Mucosa of rectum (tissue), 2 donors: ENCODE measurements around the gene TLR10.

Experiments used
- H3K27ac ChIP-seq, 2 donors: one replicate each; pipeline ENCODE4 v1.7.0; 2013; ENCODE audit warnings: inconsistent platforms in 2 of 2, low read depth in 2 of 2, low read length in 2 of 2
- H3K27me3 ChIP-seq, 2 donors: one replicate each; pipeline ENCODE4 v1.7.0; 2013; ENCODE audit warnings: low read length in 2 of 2; ENCODE audit not compliant: control insufficient read depth in 2 of 2, insufficient read depth in 2 of 2
- H3K36me3 ChIP-seq, 2 donors: one replicate each; pipeline ENCODE4 v1.7.0; 2013; ENCODE audit warnings: low read length in 2 of 2; ENCODE audit not compliant: control insufficient read depth in 2 of 2, insufficient read depth in 2 of 2
- H3K4me1 ChIP-seq, 2 donors: one replicate each; pipeline ENCODE4 v1.7.0; 2013; ENCODE audit warnings: low read length in 2 of 2, mild to moderate bottlenecking in 1 of 2; ENCODE audit not compliant: control insufficient read depth in 2 of 2, insufficient read depth in 2 of 2
- H3K4me3 ChIP-seq, 2 donors: one replicate each; pipeline ENCODE4 v1.7.0; 2013; ENCODE audit warnings: low read length in 2 of 2
- H3K9ac ChIP-seq, 2 donors: one replicate each; pipeline ENCODE4 v1.7.0; 2013; ENCODE audit warnings: low read length in 2 of 2, low read depth in 1 of 2, mild to moderate bottlenecking in 1 of 2
- H3K9me3 ChIP-seq, 2 donors: one replicate each; pipeline ENCODE4 v1.7.0; 2013; ENCODE audit warnings: low read length in 2 of 2; ENCODE audit not compliant: control insufficient read depth in 2 of 2
- donor health status: healthy.
- donor health status: Normal muscosa, but diverticular disease.

Gene TLR10

GRCh38 chr4:38802561-38803355, 20.0 kb upstream of the TLR10 start:
- H3K4me3 ChIP-seq = peak overlapping the region; percentile 10 to 77
- no peaks in the 10 kb centered on the region for H3K27me3 ChIP-seq
- no peak overlapping the region for H3K9ac ChIP-seq
- H3K27ac ChIP-seq = no peak overlapping the region
- peaks cover 3 to 10% of the 10 kb centered on the region in 2 donors for H3K36me3 ChIP-seq
- H3K4me1 ChIP-seq = peaks cover 6 to 14% of the 10 kb centered on the region in 2 donors
- peaks cover 0 to 2% of the 10 kb centered on the region in 2 donors for H3K9me3 ChIP-seq

DNA sequence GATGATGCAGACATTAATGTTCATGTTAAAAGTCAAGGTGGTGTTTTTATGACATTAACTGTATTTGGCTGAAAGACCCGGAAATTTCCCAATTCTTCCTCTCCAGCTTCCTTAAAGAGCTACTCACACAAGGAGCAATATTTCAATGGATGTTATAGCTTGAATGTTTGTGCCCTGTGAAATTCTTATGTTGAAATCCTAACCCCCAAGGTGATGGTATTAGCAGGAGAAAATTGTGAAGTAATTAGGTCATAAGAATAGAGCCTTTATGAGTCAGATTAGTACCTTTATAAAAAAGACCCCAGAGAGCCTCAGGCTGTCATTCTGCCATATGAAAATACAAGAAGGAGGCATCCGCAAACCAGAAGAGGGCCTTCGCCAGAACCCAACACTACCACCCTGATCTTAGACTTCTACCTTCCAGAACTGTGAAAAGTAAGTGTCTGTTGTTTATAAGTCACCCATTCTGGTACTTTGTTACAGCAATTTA, 18.2 kb upstream of the TLR10 start:
- H3K9ac ChIP-seq = no peak overlapping the region
- H3K27me3 ChIP-seq = no peaks in the 10 kb centered on the region
- H3K36me3 ChIP-seq = peaks cover 3 to 10% of the 10 kb centered on the region in 2 donors
- H3K4me1 ChIP-seq = peaks cover 6 to 14% of the 10 kb centered on the region in 2 donors
- no peak overlapping the region for H3K27ac ChIP-seq
- no peak overlapping the region for H3K4me3 ChIP-seq
- H3K9me3 ChIP-seq = peaks cover 0 to 2% of the 10 kb centered on the region in 2 donors

DNA sequence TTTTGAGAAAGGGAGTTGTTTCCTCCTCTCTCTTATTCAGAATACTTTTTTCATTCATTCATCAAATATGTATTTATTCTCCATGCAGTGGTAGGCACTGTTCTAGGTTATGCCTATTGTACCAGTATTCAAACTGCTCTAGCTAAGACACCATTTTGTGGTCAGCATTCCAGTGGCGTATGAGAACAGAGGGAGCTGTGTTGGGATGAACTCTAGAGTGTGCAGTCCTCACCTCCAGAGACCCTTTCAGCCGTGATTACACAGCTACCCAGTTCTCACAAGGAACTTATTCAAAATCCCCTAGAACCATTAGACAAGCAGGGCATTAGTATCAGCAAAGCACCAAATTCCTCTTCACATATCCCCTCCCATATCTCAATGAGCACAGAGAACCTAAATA, 17.6 kb upstream of the TLR10 start:
- Histone ChIP-seq H3K4me3 (no peak overlapping the region), H3K27ac (no peak overlapping the region), H3K27me3 (no peaks in the 10 kb centered on the region)

GRCh38 chr4:38795087-38795486, 12.3 kb upstream of the TLR10 start:
- Histone ChIP-seq H3K9ac (no peak overlapping the region), H3K27ac (no peak overlapping the region), H3K36me3 (peaks cover 3 to 7% of the 10 kb centered on the region in 2 donors), H3K4me1 (no peaks in the 10 kb centered on the region), H3K4me3 (no peak overlapping the region), H3K9me3 (no peaks in the 10 kb centered on the region), H3K27me3 (no peaks in the 10 kb centered on the region)

More for the DNA sequence above, 17.6 kb upstream of the TLR10 start:
- Histone ChIP-seq H3K9ac (no peak overlapping the region), H3K9me3 (peaks cover 0 to 2% of the 10 kb centered on the region in 2 donors), H3K4me1 (peaks cover 6 to 11% of the 10 kb centered on the region in 2 donors), H3K36me3 (peaks cover 3 to 10% of the 10 kb centered on the region in 2 donors)

GRCh38 chr4:38794051-38794450, 11.3 kb upstream of the TLR10 start:
- Histone ChIP-seq H3K4me3 (no peak overlapping the region), H3K27ac (no peak overlapping the region), H3K36me3 (peaks cover under 1 to 1% of the 10 kb centered on the region in 2 donors), H3K27me3 (no peaks in the 10 kb centered on the region), H3K4me1 (no peaks in the 10 kb centered on the region), H3K9ac (no peak overlapping the region), H3K9me3 (no peaks in the 10 kb centered on the region)

DNA sequence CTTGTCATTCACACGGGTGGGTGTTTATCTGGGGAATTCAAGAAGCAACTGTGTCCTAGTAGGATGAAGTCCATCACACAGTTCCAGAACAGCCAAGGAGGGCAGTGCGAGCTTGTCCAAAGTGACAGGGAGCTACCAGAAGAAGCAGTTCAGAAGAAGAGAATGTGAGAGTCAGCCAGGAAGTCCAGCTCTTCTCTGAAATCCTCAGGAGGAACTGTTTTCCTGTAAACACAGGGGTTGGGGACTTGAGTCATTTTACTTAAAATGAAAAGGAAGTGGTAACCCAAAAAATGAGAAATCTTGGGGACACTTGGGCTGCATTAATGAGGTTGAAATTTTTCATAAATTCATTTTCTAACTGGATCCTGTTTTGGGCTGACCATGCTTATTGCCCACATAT, 8.2 kb upstream of the TLR10 start:
- Histone ChIP-seq H3K27me3 (no peaks in the 10 kb centered on the region), H3K27ac (no peak overlapping the region), H3K36me3 (no peaks in the 10 kb centered on the region), H3K4me1 (no peaks in the 10 kb centered on the region), H3K9me3 (no peaks in the 10 kb centered on the region), H3K4me3 (no peak overlapping the region), H3K9ac (no peak overlapping the region)

- H3K27ac ChIP-seq = no peak overlapping the region
- no peaks in the 10 kb centered on the region for H3K4me1 ChIP-seq
- H3K9ac ChIP-seq = no peak overlapping the region
- no peaks in the 10 kb centered on the region for H3K27me3 ChIP-seq
- H3K9me3 ChIP-seq = no peaks in the 10 kb centered on the region
- H3K4me3 ChIP-seq = no peak overlapping the region
- H3K36me3 ChIP-seq = no peaks in the 10 kb centered on the region
Measured at GRCh38 chr4:38788317-38788716, 5.5 kb upstream of the TLR10 start.

DNA sequence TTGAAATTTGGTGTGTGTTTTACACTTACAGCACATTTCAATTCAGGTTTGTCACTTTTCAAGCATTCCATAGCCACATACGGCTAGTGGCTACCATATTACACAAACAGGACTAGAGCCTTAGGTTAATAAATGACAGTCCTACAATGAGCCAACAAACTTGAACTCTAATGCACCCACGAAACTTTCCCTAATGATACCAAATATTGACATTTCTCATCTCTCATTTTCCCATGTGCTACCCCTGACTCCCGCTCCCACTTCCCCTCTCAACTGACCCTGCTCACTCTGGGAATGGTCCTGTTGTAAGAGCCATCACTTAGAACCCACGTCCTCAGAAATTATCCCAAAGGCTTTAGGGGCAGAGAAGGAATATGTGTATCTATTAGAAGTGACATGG, 4.9 kb upstream of the TLR10 start:
- no peak overlapping the region for H3K27ac ChIP-seq
- no peak overlapping the region for H3K9ac ChIP-seq

DNA sequence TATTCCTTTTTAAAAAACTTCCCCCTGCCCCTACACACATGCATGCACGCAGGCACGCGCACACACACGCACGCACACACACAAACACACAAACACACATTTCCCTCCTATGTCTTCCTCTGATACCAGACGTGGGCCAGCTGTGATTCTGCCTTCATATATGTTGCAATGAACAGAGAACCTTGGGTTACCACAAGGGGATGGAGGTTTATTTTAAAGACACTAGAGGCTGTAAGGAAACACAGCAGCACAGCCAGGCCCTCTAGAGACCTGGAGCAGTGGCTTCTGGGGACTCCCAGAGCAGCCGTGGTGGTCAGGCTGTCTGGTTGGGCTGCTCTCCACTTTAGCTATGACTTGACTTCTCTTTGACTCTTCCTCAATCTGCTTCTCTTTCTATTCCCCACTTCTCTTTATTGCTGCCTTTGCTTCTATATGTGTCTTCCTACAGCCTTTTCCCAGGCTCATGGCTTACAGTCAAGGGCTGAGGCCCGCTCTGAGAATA, 3.2 kb upstream of the TLR10 start:
- Histone ChIP-seq H3K36me3 (no peaks in the 10 kb centered on the region), H3K27me3 (no peaks in the 10 kb centered on the region), H3K9ac (no peak overlapping the region), H3K4me3 (no peak overlapping the region), H3K4me1 (no peaks in the 10 kb centered on the region), H3K27ac (no peak overlapping the region), H3K9me3 (no peaks in the 10 kb centered on the region)

More for the DNA sequence above, 4.9 kb upstream of the TLR10 start:
- H3K4me1 ChIP-seq = no peaks in the 10 kb centered on the region
- H3K4me3 ChIP-seq = no peak overlapping the region
- H3K36me3 ChIP-seq = no peaks in the 10 kb centered on the region
- no peaks in the 10 kb centered on the region for H3K27me3 ChIP-seq
- no peaks in the 10 kb centered on the region for H3K9me3 ChIP-seq

DNA sequence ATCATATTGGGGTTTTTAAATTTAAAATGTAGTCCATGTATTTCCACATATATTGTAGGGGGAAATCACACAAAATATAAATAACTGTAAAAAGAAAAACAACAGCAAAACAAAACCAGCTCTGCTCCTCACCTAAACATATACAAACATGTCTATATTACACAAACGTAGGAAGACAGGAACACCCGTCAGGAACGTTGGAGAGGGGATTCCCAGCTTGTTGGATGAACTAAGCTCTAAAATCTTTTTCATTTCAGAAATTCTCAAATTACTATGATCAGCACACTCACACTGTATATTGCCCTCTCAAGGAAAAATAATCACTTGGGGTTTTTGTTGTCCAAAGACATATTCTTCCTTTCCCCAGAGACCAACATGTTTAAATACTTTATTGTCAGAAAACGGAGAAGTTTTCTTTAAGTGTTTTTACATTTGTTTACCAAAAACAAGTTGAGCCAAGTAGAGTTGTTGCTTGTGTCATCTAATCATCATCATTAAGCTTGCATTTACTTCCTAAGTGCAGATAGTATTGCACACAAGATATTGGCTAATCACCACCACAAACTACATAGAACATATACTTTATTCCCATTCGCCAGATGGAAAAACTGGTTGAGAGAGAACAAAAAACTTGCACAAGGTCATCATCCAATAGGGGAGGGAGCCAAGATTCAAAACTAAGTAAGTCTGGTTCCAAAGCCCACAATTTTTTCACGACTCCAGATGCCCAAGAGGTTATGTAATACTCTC, 2.4 kb upstream of the TLR10 start:
- Histone ChIP-seq H3K4me1 (no peaks in the 10 kb centered on the region), H3K27me3 (no peaks in the 10 kb centered on the region), H3K36me3 (no peaks in the 10 kb centered on the region), H3K9ac (no peak overlapping the region), H3K27ac (no peak overlapping the region), H3K9me3 (no peaks in the 10 kb centered on the region), H3K4me3 (no peak overlapping the region)
